CD4-positive, alpha-beta T cell treated with Interleukin-6 at 100 ng/mL for 8 hours (primary cell): Measurements from ENCODE around the gene ASAP3.
"Not testable (repeated sequence)": the region's sequence is repeated elsewhere in the genome, so short reads cannot be mapped to it uniquely, and the experiment has no call there.

ENCODE experiments used
- DNase-seq: peaks from one replicate; pipeline ENCODE4 v3.0.0-alpha.2; 2020; ENCODE audit warnings: mixed read lengths, low spot score

The ASAP3 gene

GRCh38 chr1:23514111-23514679, 30.2 kb upstream of the ASAP3 start:
- DNase-seq = no peak

DNA sequence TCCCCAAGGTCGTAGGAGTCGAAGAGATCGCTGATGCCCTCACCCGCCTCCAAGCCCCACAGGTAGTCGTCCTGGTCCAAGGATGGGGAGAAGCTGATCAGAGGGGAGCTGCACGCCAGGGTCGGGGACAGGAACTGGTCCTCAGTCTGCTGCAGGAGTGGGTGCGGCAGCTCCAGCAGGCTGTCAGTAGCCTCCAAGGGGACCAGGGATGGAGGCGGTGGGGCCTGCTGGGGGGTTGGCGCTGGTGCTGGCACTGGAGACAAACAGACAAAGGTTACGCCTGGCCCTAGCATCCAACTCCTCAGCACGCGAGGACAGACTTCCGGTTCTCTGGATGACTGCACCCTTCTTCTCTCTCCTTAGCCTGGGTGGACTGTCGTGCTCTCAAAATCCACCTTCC, 25.9 kb upstream of the ASAP3 start:
- DNase-seq = no peak

GRCh38 chr1:23506376-23507107, 22.6 kb upstream of the ASAP3 start:
- no peak for DNase-seq

- no peak for DNase-seq
Measured at GRCh38 chr1:23505851-23506250, 21.9 kb upstream of the ASAP3 start.

- not testable (repeated sequence) for DNase-seq
Measured at GRCh38 chr1:23504156-23504555, 20.2 kb upstream of the ASAP3 start.

DNA sequence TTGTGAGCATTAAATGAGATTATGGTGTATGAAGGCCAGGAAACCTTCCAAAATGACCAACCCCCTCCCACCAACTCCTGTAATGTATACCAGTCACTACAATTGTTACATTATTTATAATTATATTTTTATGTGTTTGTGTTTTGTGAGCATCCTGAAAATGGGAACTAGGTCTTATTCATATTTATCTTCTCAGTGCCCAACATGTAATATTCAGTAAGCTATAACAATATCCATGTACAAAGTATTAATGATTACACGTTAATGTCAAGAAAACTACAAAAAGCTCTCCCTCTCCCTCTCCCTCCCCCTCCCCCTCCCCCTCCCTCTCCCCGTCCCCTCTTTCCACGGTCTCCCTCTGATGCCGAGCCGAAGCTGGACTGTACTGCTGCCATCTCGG, 19.0 kb upstream of the ASAP3 start:
- DNase-seq = no peak

- no peak for DNase-seq
Measured at GRCh38 chr1:23500466-23500865, 16.5 kb upstream of the ASAP3 start.

DNA sequence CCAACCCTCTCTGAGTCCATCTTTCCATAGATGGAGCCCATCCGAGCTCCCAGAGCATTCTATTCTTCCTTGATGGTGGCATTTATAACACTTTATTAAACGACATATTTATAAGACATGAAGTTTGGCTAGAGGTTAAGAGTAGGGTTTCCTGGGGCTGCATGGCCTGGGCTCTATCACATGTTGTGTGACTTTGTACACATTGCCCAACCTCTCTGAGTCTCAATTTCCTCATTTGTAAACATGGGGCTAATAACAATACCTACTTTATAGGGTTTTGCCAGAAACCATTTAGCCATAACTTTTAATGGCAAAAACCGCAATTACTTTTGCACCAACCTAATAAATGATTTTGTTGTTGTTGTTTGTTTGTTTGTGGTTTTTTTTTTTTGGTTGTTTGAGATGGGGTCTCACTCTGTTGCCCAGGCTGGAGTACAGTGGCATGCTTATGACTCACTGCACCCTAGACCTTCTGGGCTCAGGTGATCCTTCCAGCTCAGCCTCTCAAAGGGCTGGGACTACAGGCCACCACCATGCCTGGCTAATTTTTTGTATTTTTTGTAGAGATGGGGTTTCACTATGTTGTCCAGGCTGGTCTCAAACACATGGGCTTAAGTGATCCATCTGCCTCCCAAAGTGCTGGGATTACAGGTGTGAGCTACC, 13.9 kb upstream of the ASAP3 start:
- DNase-seq = no peak

DNA sequence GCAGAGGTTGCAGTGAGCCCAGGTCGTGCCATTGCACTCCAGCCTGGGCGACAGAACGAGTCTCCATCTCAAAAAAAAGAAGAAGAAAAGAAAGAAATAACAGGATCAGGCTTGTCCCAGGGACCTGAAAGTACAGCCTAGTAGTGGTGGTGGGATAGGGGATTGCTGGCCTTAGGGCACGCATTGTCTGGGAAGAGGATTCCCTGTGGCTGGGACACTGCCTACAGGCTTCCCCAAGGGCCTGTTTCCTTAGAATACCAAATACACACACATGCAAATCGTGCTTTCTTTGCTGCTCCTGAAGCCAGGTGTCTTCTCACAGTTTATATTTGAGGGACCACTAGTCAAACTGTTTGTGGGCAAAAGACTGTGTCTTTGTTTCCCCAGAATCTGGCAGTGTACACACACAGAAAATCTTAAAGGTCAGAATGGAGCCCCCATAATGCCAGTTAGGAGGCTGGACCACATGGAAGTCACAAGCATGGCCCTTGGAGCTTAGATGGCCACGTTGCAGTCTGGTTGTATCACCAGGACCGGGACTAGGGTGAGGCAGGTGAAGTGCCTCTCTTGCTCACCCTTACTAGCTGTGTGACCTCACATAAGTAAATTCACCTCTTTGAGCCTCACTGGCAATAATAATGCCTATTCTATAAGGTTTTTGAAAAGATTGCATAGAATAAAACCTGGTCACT, 12.7 kb upstream of the ASAP3 start:
- no peak for DNase-seq

DNA sequence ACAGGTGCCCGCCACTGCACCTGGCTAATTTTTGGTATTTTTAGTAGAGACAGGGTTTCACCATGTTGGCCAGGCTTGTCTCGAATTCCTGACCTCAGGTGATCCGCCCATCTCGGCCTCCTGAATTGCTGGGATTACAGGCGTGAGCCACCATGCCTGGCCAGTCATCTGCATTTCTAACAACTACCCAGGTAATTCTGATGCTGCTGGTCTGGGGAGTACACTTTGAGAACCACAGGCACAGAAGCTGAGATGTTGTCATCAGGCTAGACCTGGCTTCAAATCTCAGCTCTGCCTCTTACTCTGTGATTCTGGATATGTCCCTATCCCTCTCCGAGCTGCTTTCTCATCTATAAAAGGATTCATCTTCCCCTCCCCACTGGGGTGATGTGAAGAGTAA, 10.9 kb upstream of the ASAP3 start:
- DNase-seq = not testable (repeated sequence)

DNA sequence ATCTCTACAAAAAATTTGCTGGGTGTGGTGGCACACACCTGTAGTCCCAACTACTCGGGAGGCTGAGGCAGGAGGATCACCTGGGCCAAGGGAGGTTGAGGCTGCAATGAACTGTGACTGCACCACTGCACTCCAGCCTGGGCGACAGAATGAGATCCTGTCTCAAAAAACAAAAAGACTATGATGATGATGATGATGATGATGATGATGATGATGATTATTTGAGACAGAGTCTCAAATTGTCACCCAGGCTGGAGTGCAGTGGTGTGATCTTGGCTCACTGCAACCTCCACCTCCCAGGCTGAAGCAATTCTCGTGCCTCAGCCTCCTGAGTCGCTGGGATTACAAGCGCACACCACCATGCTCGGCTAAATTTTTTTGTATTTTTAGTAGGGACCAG, 8.8 kb upstream of the ASAP3 start:
- DNase-seq = not testable (repeated sequence)

DNA sequence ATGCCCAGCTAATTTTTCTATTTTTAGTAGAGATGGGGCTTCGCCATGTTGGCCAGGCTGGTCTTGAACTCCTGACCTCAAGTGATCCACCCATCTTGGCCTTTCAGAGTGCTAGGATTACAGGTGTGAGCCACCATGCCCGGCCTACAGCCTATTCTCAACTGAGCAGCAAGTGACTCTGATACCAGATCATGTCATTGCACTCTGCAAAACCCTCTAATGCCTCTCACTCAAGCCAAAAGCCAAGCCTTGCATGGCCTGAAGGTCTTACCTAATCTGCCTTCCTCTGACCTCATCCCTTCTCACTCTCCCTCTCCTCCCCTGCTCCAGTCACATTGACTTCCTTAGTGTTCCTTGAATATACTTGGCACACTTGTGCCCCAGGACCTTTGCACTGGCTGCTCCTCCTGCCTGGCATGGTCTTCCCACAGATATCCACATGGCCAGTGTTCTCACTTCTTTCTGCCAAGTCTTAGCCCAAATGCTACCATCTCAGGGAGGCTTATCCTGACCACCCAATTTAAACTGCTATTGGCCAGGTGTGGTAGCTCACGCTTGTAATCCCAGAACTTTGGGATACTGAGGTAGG, 8.2 kb upstream of the ASAP3 start:
- no peak for DNase-seq

DNA sequence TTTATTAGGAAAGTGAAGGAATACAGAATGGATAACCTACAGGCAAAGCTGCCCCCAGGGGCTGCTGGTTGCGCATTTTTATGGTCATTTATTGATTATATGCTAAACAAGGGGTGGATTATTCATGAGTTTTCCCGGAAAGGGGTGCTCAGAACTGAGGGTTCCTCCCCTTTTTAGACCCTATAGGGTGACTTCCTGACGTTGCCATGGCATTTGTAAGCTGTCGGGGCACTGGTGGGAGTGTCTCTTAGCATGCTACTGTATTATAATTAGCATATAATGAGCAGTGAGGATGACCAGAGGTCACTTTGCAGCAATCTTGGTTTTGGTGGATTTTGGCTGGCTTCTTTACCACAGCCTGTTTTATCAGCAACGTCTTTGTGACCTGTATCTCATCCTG, 5.9 kb upstream of the ASAP3 start:
- no peak for DNase-seq

DNA sequence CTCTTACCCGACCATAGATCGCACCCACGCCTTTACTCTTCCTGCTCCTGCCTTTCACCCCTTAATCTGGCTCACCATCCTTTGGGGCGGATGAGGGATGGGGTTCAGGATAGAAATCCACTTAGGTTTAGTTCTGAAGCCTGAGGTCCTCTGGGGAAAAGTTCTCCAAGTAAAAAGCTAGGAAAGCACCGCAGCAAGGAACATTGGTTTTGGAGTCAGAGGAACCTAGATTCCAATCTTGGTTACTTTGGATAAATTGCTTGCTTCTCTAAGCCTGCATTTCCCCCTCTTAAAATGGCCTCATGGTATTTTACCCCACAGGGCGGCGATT, 988 bp upstream of the ASAP3 start:
- DNase-seq = no peak

- peak; percentile 93 for DNase-seq
Measured at GRCh38 chr1:23484253-23485001, 448 bp upstream of the ASAP3 start.

DNA sequence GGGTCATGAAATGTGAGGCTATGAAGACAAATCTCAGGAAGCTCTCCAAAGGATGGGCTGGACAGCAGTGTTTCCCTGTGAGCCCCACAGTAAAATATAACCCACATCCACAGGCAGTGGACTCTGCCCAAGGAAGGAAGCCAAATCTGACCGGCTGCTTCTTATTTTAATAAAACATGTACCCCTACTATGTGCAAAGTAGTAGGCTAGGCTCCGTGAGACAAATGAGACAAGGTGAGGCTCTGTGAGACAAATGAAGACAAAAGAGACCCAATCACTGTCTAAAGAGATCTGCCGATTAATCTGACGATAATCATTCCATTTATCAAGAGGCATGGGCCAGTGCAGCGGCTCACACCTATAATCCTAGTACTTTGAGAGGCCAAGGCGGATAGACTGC, 2.1 kb downstream of the ASAP3 start:
- DNase-seq = no peak

- DNase-seq = no peak
Measured at GRCh38 chr1:23481026-23481597, 2.9 kb downstream of the ASAP3 start.

DNA sequence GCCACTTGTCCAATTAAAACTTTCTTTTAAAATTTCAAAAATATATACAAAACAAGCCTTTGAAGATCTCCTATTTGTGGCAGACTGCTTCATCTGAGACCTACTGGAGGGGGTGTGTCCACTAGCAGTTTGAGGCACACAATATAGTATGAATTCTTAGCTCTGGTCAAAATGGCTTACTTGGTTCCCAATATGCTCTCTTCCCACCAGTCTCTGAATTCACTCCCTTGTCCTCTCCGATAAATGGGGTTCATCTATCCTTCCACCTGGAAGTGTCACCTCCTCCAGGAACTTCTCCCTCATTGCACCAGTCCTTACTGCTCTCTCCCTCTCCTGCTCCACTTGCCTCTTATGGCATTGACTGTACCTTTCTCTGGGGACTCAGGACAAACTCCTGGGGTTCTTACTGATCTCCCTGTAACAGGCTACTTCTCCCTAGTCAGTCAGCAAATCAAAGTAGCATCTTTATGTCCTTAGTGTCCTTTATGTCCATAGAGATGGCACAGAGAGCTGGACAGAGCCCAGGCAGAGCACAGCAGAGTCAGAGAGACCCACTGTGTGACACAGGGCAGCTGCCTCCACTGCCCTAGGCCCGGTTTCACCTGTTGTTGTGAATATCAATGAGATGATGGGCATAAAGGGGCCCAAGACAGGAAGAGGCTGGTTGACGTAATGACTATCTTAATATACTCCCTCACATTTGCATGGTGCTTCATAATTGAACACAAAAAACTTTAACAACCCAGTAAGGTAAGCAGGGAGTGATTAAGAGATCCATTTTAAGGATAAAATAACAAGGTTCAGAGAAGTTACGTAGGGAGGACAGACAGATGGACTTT, 3.6 kb downstream of the ASAP3 start:
- DNase-seq = no peak

DNA sequence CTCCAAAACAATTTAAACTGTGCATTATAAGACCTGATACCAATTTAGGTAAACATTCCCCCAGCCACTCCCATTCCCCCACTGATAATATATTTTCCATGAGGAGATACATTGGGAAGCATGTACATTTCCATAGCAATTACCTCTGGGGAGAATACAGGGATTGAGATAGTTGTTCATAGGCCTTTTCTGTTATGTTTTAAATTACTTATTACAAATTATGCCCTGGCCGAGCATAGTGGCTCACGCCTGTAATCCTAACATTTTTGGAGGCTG, 4.4 kb downstream of the ASAP3 start:
- DNase-seq = no peak

GRCh38 chr1:23478896-23479665, 4.9 kb downstream of the ASAP3 start:
- no peak for DNase-seq
